ENCODE measurements around the gene LY6G6F.

- TF ChIP-seq FOXP2 (optimal IDR thresholded peaks at IDR 0.05; ENCODE audit: control extremely low read depth, extremely low read length, insufficient read depth) = no peak
- no peak for TF ChIP-seq POLR2AphosphoS5 (IDR thresholded peaks at IDR 0.05; ENCODE audit: borderline replicate concordance, low read depth, low read length)
Observed at GRCh38 chr6:31727717-31728671, 21.3 kb downstream of the LY6G6F start.
